CD4-positive, CD25-positive, alpha-beta regulatory T cell (primary cell): ENCODE results near the gene RAB4A. TPM values are rescaled to one million over a fixed set of nuclear protein-coding genes. Genes with fewer than 3 reads are reported as not detected.

Experiments used
- ATAC-seq, 2 donors: fragments of 150-1000 bp; cut with Tn5 transposase; one replicate each; pipeline ENCODE4 v1.10.0; 2021; ENCODE audit warnings: low read depth in 2 of 2, moderate number of reproducible peaks in 2 of 2, moderate library complexity in 1 of 2
- DNase-seq, 3 donors: peaks; one replicate each; pipeline versions ENCODE4 v3.0.0 to v3.0.0-alpha.2; 2012 to 2022; ENCODE audit warnings: mixed read lengths in 1 of 3
- H3K27ac ChIP-seq: one replicate; pipeline ENCODE4 v1.7.0; 2013; ENCODE audit warnings: mild to moderate bottlenecking, low read length; ENCODE audit not compliant: insufficient read depth, poor library complexity, severe bottlenecking
- H3K27me3 ChIP-seq: one replicate; pipeline ENCODE4 v1.7.0; 2013; ENCODE audit warnings: low read length; ENCODE audit not compliant: control insufficient read depth, insufficient read depth
- H3K36me3 ChIP-seq: one replicate; pipeline ENCODE4 v1.7.0; 2013; ENCODE audit warnings: mild to moderate bottlenecking, low read length, moderate library complexity; ENCODE audit not compliant: control insufficient read depth, insufficient read depth
- H3K4me1 ChIP-seq: 2 replicates; pipeline ENCODE4 v1.7.0; 2013; ENCODE audit warnings: mild to moderate bottlenecking, low read length; ENCODE audit not compliant: insufficient read depth, control insufficient read depth, poor library complexity, severe bottlenecking
- H3K4me3 ChIP-seq: one replicate; pipeline ENCODE4 v1.7.0; 2013; ENCODE audit warnings: low read depth, mild to moderate bottlenecking, low read length, moderate library complexity
- H3K9me3 ChIP-seq, 2 experiments: 1 replicate in 1 of 2; 2 replicates in 1 of 2; pipeline ENCODE4 v1.7.0; 2013; ENCODE audit warnings: low read length in 2 of 2, mild to moderate bottlenecking in 1 of 2, moderate library complexity in 1 of 2; ENCODE audit not compliant: control insufficient read depth in 2 of 2
- H3K27ac Mint-ChIP-seq, 3 donors: one replicate each; pipeline ENCODE4 v1.8.0; 2020 to 2022; ENCODE audit warnings: mild to moderate bottlenecking in 3 of 3, mixed read lengths in 3 of 3, moderate library complexity in 2 of 3
- H3K27me3 Mint-ChIP-seq: one replicate; pipeline ENCODE4 v1.8.0; 2022; ENCODE audit warnings: mild to moderate bottlenecking, mixed read lengths
- H3K36me3 Mint-ChIP-seq: one replicate; pipeline ENCODE4 v1.8.0; 2020; ENCODE audit warnings: mixed read lengths
- H3K4me1 Mint-ChIP-seq, 4 donors: one replicate each; pipeline ENCODE4 v1.8.0; 2020 to 2022; ENCODE audit warnings: mixed read lengths in 4 of 4, mild to moderate bottlenecking in 1 of 4
- H3K4me3 Mint-ChIP-seq, 4 donors: one replicate each; pipeline ENCODE4 v1.8.0; 2020 to 2022; ENCODE audit warnings: mild to moderate bottlenecking in 4 of 4, mixed read lengths in 4 of 4, moderate library complexity in 3 of 4
- H3K9me3 Mint-ChIP-seq, 7 donors: one replicate each; pipeline ENCODE4 v1.8.0; 2020 to 2022; ENCODE audit warnings: mixed read lengths in 7 of 7, mild to moderate bottlenecking in 3 of 7, moderate library complexity in 2 of 7
- polyA plus RNA-seq, 4 donors: library from polyadenylated mRNA; unstranded; fragments of 300-500 nt; fragmentation: Illumina TruSeq; gene quantifications; one replicate each; pipeline ENCODE4 v1.2.3, GENCODE V29; 2021
- total RNA-seq: library from RNA; stranded (reverse); gene quantifications from one replicate; pipeline ENCODE4 v1.2.3, GENCODE V29; 2022

RAB4A gene
- total and polyA plus RNA-seq, 5 donors from 2014 or later, result 23.2 to 33.4 (median 24.6) TPM

- no peak for ATAC-seq
Observed at GRCh38 chr1:229295745-229296144, 24.8 kb downstream of the RAB4A start.

DNA sequence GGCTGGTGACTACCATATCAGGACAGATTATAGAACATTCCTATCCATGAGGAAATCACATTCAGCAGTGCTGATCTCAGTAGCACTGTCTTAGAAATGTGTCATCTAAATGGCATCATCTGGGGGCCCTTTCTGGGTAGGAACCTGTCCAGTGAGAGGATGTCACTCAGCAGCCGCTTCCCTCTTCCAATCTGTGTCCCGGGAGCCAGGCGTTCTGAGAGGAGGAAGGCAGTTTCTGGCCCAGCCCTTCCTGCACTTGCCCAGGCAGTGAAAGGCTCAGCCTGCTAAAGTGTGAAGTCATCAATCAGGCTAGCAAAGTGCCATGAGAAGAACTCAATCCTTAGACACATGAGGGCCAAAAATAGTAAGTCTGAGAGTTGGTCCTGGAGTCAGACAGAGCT is 25.6 kb downstream of the RAB4A start:
- H3K27ac ChIP-seq, result no peak overlapping the region
- H3K27ac Mint-ChIP-seq, result peak overlapping the region in 1 of 3 donors; percentile 77
- peaks cover 0 to 8% (median 7%) of the 10 kb centered on the region in 4 donors for H3K4me1 Mint-ChIP-seq
- no peaks in the 10 kb centered on the region for H3K9me3 ChIP-seq
- H3K27me3 ChIP-seq, result no peaks in the 10 kb centered on the region
- no peak overlapping the region for H3K4me3 ChIP-seq
- peaks cover 52% of the 10 kb centered on the region for H3K36me3 ChIP-seq
- no peak overlapping the region for H3K4me3 Mint-ChIP-seq
- H3K4me1 ChIP-seq, result no peaks in the 10 kb centered on the region
- H3K27me3 Mint-ChIP-seq, result no peaks in the 10 kb centered on the region
- no peaks in the 10 kb centered on the region for H3K9me3 Mint-ChIP-seq
- H3K36me3 Mint-ChIP-seq, result peaks cover 48% of the 10 kb centered on the region
- DNase-seq (no peak), ATAC-seq (no peak)

More at GRCh38 chr1:229295745-229296144, 24.8 kb downstream of the RAB4A start:
- Mint-ChIP-seq H3K4me1 (peaks cover 3 to 13% (median 8%) of the 10 kb centered on the region in 4 donors), H3K4me3 (no peak overlapping the region), H3K36me3 (peaks cover 52% of the 10 kb centered on the region), H3K27me3 (no peaks in the 10 kb centered on the region), H3K27ac (peak overlapping the region in 2 of 3 donors; percentile 20 to 77), H3K9me3 (no peaks in the 10 kb centered on the region)
- no peaks in the 10 kb centered on the region for H3K4me1 ChIP-seq
- no peak for DNase-seq
- no peaks in the 10 kb centered on the region for H3K9me3 ChIP-seq
- H3K27me3 ChIP-seq, result no peaks in the 10 kb centered on the region
- no peak overlapping the region for H3K4me3 ChIP-seq
- H3K27ac ChIP-seq, result no peak overlapping the region
- peaks cover 52% of the 10 kb centered on the region for H3K36me3 ChIP-seq

- peaks cover 41% of the 10 kb centered on the region for H3K36me3 Mint-ChIP-seq
- DNase-seq, result no peak
- Histone ChIP-seq H3K4me3 (no peak overlapping the region), H3K4me1 (no peaks in the 10 kb centered on the region), H3K27me3 (no peaks in the 10 kb centered on the region), H3K9me3 (no peaks in the 10 kb centered on the region), H3K36me3 (peaks cover 51% of the 10 kb centered on the region), H3K27ac (no peak overlapping the region)
- H3K4me3 Mint-ChIP-seq, result no peak overlapping the region
- H3K27ac Mint-ChIP-seq, result no peak overlapping the region
- no peak for ATAC-seq
- peaks cover 0 to 8% (median 7%) of the 10 kb centered on the region in 4 donors for H3K4me1 Mint-ChIP-seq
- H3K9me3 Mint-ChIP-seq, result no peaks in the 10 kb centered on the region
- no peaks in the 10 kb centered on the region for H3K27me3 Mint-ChIP-seq
Observed at GRCh38 chr1:229297746-229298145, 26.8 kb downstream of the RAB4A start.

GRCh38 chr1:229298420-229298819 is 27.5 kb downstream of the RAB4A start:
- H3K36me3 ChIP-seq, result peaks cover 57% of the 10 kb centered on the region
- Mint-ChIP-seq H3K27ac (no peak overlapping the region), H3K27me3 (no peaks in the 10 kb centered on the region), H3K36me3 (peaks cover 42% of the 10 kb centered on the region), H3K9me3 (no peaks in the 10 kb centered on the region), H3K4me3 (no peak overlapping the region), H3K4me1 (peaks cover 2 to 9% (median 8%) of the 10 kb centered on the region in 4 donors)
- no peaks in the 10 kb centered on the region for H3K4me1 ChIP-seq
- ATAC-seq (no peak), DNase-seq (no peak)
- no peaks in the 10 kb centered on the region for H3K27me3 ChIP-seq
- no peak overlapping the region for H3K4me3 ChIP-seq
- H3K9me3 ChIP-seq, result no peaks in the 10 kb centered on the region
- H3K27ac ChIP-seq, result no peak overlapping the region

DNA sequence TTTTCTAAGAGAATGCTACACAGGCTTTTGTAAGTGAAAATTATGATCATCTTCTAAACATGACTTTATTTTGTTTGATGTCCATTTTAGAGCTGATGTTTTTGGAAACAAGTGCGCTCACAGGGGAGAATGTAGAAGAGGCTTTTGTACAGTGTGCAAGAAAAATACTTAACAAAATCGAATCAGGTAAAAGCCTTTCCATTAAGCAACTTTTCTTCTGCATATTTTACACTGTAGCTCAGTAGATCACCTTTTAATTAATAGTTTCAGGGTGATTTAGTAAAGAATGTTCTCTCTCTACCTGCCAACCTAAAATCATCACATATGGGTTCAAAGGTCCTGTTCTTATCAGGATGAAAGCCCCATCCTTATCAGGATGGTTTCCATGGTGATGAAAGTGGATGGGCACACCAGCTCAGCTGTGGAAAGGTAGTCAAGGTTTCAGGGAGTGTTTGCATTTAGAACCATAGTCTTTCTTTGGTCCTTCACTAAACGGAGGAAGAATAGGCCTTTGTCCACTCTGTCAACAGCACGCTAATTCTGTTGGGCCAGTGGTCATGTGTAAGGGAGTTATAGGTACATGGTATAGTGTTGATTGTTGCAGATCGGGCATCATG is 28.1 kb downstream of the RAB4A start:
- Histone ChIP-seq H3K9me3 (no peaks in the 10 kb centered on the region), H3K4me3 (no peak overlapping the region), H3K36me3 (peaks cover 62% of the 10 kb centered on the region), H3K27me3 (no peaks in the 10 kb centered on the region), H3K27ac (no peak overlapping the region), H3K4me1 (no peaks in the 10 kb centered on the region)
- Mint-ChIP-seq H3K27ac (no peak overlapping the region), H3K27me3 (no peaks in the 10 kb centered on the region), H3K4me3 (no peak overlapping the region), H3K9me3 (no peaks in the 10 kb centered on the region), H3K4me1 (peaks cover 4 to 14% (median 10%) of the 10 kb centered on the region in 4 donors), H3K36me3 (peaks cover 42% of the 10 kb centered on the region)
- no peak for ATAC-seq
- no peak for DNase-seq

- DNase-seq, result no peak
- Histone ChIP-seq H3K27ac (no peak overlapping the region), H3K4me1 (no peaks in the 10 kb centered on the region), H3K36me3 (peaks cover 64% of the 10 kb centered on the region), H3K27me3 (no peaks in the 10 kb centered on the region), H3K4me3 (no peak overlapping the region), H3K9me3 (no peaks in the 10 kb centered on the region)
- no peaks in the 10 kb centered on the region for H3K9me3 Mint-ChIP-seq
- no peak overlapping the region for H3K4me3 Mint-ChIP-seq
- H3K27me3 Mint-ChIP-seq, result no peaks in the 10 kb centered on the region
- ATAC-seq, result no peak
- peaks cover 37% of the 10 kb centered on the region for H3K36me3 Mint-ChIP-seq
- H3K27ac Mint-ChIP-seq, result no peak overlapping the region
- peaks cover 4 to 20% (median 10%) of the 10 kb centered on the region in 4 donors for H3K4me1 Mint-ChIP-seq
Observed at GRCh38 chr1:229300099-229300757, 29.3 kb downstream of the RAB4A start.

DNA sequence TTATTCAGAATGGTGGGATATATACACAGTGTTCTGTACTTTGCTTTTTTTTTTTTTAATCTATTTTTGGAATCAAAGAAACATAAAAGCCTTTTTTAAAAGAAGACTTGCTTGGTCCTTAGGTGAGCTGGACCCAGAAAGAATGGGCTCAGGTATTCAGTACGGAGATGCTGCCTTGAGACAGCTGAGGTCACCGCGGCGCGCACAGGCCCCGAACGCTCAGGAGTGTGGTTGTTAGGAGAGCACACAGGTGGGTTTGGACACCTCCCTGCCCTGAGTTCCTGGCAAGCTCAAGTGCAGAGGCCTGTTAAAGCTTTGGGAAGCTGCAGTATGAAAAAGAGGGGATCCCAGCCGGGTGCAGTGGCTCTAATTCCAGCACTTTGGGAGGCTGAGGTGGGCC is 31.8 kb downstream of the RAB4A start:
- Mint-ChIP-seq H3K27me3 (no peaks in the 10 kb centered on the region), H3K4me3 (no peak overlapping the region), H3K4me1 (peaks cover 4 to 26% (median 12%) of the 10 kb centered on the region in 4 donors), H3K9me3 (no peaks in the 10 kb centered on the region), H3K27ac (peak overlapping the region in 1 of 3 donors; percentile 24), H3K36me3 (peaks cover 33% of the 10 kb centered on the region)
- no peak overlapping the region for H3K4me3 ChIP-seq
- no peaks in the 10 kb centered on the region for H3K9me3 ChIP-seq
- H3K4me1 ChIP-seq, result no peaks in the 10 kb centered on the region
- ATAC-seq, result no peak
- no peak for DNase-seq
- H3K27me3 ChIP-seq, result no peaks in the 10 kb centered on the region
- peaks cover 67% of the 10 kb centered on the region for H3K36me3 ChIP-seq
- no peak overlapping the region for H3K27ac ChIP-seq

GRCh38 chr1:229303855-229304254 is 32.9 kb downstream of the RAB4A start:
- H3K27ac ChIP-seq, result no peak overlapping the region
- H3K36me3 Mint-ChIP-seq, result peaks cover 40% of the 10 kb centered on the region
- no peaks in the 10 kb centered on the region for H3K9me3 ChIP-seq
- H3K27ac Mint-ChIP-seq, result peak overlapping the region in 1 of 3 donors; percentile 75
- H3K9me3 Mint-ChIP-seq, result no peaks in the 10 kb centered on the region
- H3K36me3 ChIP-seq, result peaks cover 70% of the 10 kb centered on the region
- H3K4me3 ChIP-seq, result no peak overlapping the region
- ATAC-seq (no peak), DNase-seq (peak in 1 of 3 donors; percentile 15)
- no peak overlapping the region for H3K4me3 Mint-ChIP-seq
- H3K27me3 Mint-ChIP-seq, result no peaks in the 10 kb centered on the region
- peaks cover 4 to 23% (median 12%) of the 10 kb centered on the region in 4 donors for H3K4me1 Mint-ChIP-seq
- H3K27me3 ChIP-seq, result no peaks in the 10 kb centered on the region
- H3K4me1 ChIP-seq, result no peaks in the 10 kb centered on the region
